GM12892 (cell line): ENCODE measurements around the gene KCNA2.

ENCODE experiments used
- DNase-seq: peaks from one replicate; pipeline ENCODE4 v3.0.0; 2011; ENCODE audit not compliant: insufficient read length
- FAIRE-seq: peaks from 2 replicates; lab custom pipeline; 2011; peaks lifted over from hg19 to GRCh38; lab: Jason Lieb, UNC
- POLR2A ChIP-seq: IDR thresholded peaks from 2 replicates; pipeline ENCODE4 v1.6.1; 2011; ENCODE audit warnings: low read depth, low read length, control low read depth
- POLR2AphosphoS5 ChIP-seq: IDR thresholded peaks from 2 replicates; pipeline ENCODE4 v1.6.1; 2011; ENCODE audit warnings: low read depth, low read length, control low read depth
- TAF1 ChIP-seq: IDR thresholded peaks from 2 replicates; pipeline ENCODE4 v1.6.1; 2011; ENCODE audit warnings: low read depth, mild to moderate bottlenecking, control low read depth, low read length, borderline replicate concordance

KCNA2 gene

GRCh38 chr1:110581682-110582145 lies 24.4 kb downstream of the KCNA2 start:
- no peak for DNase-seq
- no peak for FAIRE-seq
- no peak for TF ChIP-seq POLR2A
- no peak for TF ChIP-seq POLR2AphosphoS5
- TF ChIP-seq TAF1, result no peak

GRCh38 chr1:110580244-110580643 lies 25.9 kb downstream of the KCNA2 start:
- FAIRE-seq, result no peak
- TF ChIP-seq TAF1 (no peak), POLR2AphosphoS5 (no peak), POLR2A (no peak)

DNA sequence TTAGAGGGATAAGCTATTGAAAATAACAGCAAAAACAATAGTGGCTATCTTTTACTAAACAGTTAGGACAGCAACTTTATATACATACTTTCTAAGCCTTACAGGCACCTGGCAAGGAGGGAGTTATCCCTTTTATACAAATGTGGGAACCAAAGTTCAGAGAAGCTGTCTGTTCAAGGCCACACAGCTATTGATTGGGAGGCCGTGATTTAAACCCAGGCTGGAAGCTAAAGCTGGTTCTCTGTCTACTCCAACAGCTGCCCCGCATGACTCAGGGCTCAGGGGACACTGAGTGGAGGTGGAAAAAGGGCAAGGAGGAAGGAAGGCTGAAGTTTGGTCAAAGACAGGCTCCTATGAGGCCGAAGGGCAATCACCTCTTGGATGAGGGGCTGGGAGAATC lies 26.7 kb downstream of the KCNA2 start:
- no peak for FAIRE-seq
- DNase-seq, result no peak
- TF ChIP-seq TAF1 (no peak), POLR2AphosphoS5 (no peak)

More at GRCh38 chr1:110580244-110580643, 25.9 kb downstream of the KCNA2 start:
- DNase-seq, result no peak

- DNase-seq (no peak), FAIRE-seq (no peak)
- no peak for TF ChIP-seq POLR2A
- TF ChIP-seq TAF1, result no peak
- no peak for TF ChIP-seq POLR2AphosphoS5
Measured at GRCh38 chr1:110576441-110576840, 29.7 kb downstream of the KCNA2 start.

DNA sequence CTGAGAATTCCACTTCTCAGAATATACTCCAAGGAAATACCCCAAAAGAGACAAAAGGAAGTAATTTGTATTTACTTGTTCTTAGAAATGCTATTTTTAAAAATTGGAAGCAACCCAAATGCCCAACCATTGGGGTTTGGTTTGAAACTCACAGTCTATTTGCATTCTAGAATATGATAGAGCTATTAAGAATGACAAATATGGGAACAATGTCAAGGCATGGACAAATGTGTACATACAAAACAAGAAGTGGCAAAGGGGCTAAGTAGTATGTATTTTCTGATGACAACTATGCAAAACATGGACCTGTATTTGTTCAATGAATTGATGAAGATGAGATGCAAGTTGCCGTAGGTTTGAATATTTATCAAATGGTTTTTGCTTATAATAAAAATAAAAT lies 32.8 kb downstream of the KCNA2 start:
- no peak for TF ChIP-seq POLR2AphosphoS5
- TF ChIP-seq TAF1, result no peak
- TF ChIP-seq POLR2A, result no peak
- no peak for FAIRE-seq

GRCh38 chr1:110572751-110573150 lies 33.4 kb downstream of the KCNA2 start:
- DNase-seq (no peak), FAIRE-seq (no peak)
- TF ChIP-seq POLR2AphosphoS5, result no peak
- TF ChIP-seq TAF1, result no peak
- no peak for TF ChIP-seq POLR2A

More for the DNA sequence above, 32.8 kb downstream of the KCNA2 start:
- no peak for DNase-seq

DNA sequence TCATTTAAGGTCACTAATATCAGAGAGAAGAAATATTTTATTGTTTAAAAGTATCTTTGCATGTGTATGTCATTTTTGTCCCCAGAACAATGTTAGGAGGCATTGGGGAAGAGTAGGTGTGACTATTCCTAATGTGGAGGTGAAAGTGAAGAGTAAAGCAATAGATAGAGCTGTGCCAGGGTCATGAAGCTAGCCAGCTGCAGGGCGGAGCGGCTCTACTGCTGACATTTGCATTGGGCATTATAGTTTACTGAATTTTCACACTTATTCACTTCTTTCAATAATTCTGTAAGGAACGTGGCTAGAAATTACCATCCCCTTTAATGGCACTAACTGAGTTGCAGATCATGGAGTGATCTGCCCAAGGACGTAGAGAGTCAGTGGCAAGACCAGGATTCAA lies 35.3 kb downstream of the KCNA2 start:
- TF ChIP-seq POLR2A (no peak), TAF1 (no peak), POLR2AphosphoS5 (no peak)
- DNase-seq (no peak), FAIRE-seq (no peak)

DNA sequence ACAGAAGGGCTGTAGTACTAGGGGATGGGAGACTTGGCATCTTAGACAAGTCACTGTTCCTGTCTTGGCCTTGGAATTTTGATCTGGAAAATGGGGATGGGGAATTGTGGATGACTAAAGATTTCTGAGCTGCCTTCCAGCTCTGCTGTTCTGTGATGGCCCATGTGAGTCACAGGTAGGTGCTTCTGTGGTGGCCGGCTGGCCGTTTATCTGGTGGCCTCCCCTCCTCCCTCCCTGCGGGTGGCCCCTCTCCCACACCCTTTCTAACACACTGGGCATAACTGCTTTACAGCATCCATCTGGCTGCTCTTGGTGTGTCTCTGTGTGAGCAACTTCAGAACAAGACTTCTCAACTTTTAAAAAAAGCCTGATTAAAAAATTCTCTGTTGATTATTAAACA lies 35.9 kb downstream of the KCNA2 start:
- FAIRE-seq (no peak), DNase-seq (no peak)
- no peak for TF ChIP-seq POLR2AphosphoS5
- no peak for TF ChIP-seq POLR2A

DNA sequence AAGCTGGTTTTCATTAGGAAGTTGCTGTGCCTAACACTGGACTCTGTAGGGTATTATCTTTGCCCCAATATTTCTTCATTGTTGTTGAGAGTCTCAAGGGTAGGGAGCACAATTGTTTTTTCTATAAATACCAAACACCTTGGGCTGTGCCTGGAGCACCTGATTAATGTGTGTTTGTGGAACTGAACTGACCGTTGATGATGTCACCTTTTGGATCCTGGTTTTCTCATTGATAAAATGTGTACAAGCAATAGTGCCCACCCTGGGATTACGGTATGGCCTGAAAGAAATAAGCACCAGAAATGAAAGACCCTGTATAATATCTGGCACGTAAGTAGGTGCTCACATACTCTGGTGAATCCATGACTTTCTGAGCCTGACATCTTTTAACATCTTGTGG lies 39.3 kb downstream of the KCNA2 start:
- DNase-seq (no peak), FAIRE-seq (no peak)
- TF ChIP-seq POLR2A (no peak), POLR2AphosphoS5 (no peak)

GRCh38 chr1:110565565-110565964 lies 40.6 kb downstream of the KCNA2 start:
- TF ChIP-seq TAF1 (no peak), POLR2A (no peak), POLR2AphosphoS5 (no peak)
- FAIRE-seq, result no peak
- DNase-seq, result no peak

GRCh38 chr1:110563089-110563488 lies 43.1 kb downstream of the KCNA2 start:
- TF ChIP-seq TAF1 (no peak), POLR2AphosphoS5 (no peak)
- DNase-seq, result no peak
- no peak for FAIRE-seq

DNA sequence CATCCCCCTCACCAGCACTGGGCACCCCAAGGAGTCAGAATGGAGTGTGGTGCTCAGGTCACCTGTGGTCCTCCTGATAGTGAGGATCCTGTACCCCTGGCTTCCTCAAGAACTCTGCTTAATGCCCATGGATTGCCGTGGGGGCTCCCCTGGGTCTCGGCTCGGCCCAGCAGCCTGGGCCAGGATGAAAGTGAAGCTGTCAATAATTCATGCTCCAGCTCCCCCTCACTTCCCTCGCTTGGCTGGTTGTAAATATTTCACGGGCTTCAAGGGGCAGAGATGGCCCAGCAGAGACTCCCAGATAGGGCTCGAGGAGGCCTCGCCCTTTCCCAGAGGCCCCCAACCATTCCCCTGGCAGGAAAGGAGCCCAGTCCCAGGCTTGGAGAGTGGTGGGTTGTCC lies 44.6 kb downstream of the KCNA2 start:
- FAIRE-seq, result no peak
- DNase-seq, result no peak
- TF ChIP-seq POLR2A (no peak), TAF1 (no peak), POLR2AphosphoS5 (no peak)

DNA sequence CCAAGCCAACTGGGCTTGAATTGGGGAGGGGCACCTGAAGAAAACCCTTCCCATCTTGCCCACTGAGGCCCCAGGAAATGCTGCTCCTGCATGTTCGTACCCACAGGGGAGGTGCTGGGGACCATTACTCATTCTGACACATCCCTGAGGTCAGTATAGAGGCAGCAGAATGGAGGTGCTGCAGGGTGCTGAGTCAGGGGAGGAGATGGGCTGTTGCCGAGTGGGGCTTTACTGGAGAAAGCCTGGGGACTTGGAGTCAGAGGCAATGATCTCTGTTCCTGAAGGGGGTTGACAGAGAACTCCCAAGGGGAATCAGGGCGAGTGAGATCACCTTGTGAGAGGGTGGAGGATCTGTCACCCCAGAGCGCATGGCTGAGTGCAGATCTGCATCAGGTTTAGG lies 47.0 kb downstream of the KCNA2 start:
- DNase-seq, result no peak
- no peak for FAIRE-seq
- TF ChIP-seq POLR2A, result no peak
- TF ChIP-seq POLR2AphosphoS5, result no peak
- no peak for TF ChIP-seq TAF1
